Endothelial cell of umbilical vein (primary cell): ENCODE results near the gene KCTD19. TPM values are rescaled to one million over a fixed set of nuclear protein-coding genes. Genes with fewer than 3 reads are reported as not detected.

Source experiments
- BruUV-seq: library from RNA; stranded (reverse); fragments of 400-500 nt; replicated peaks from 2 replicates; lab custom pipeline; 2021; lab: Mats Ljungman, UMichigan
- CTCF ChIA-PET: fragments of 300-600, 350-600 bp; sonication (Branson Sonifier 250); formaldehyde crosslinking; loops from one replicate; lab custom pipeline; 2021; ENCODE audit warnings: antibody characterized with exemption, inconsistent platforms; lab: Charles Lee
- POLR2A ChIA-PET: fragments of 300-600, 350-600 bp; sonication (Branson Sonifier 250); formaldehyde crosslinking; loops from one replicate; lab custom pipeline; 2021; ENCODE audit warnings: antibody characterized with exemption, inconsistent platforms; lab: Charles Lee
- DNase-seq: peaks from one replicate; pipeline ENCODE4 v3.0.0-alpha.2; 2011; ENCODE audit warnings: low read depth, low spot score
- FAIRE-seq: peaks from 2 replicates; lab custom pipeline; 2011; peaks lifted over from hg19 to GRCh38; lab: Jason Lieb, UNC
- H2AFZ ChIP-seq: 2 replicates; pipeline ENCODE4 v1.6.0; 2012; ENCODE audit warnings: low read depth, low read length, control low read depth, inconsistent platforms
- H3K27ac ChIP-seq: 2 replicates; pipeline ENCODE4 v1.5.1; 2011; ENCODE audit warnings: low read depth, mild to moderate bottlenecking, control low read depth, low read length, moderate library complexity; ENCODE audit not compliant: insufficient read depth
- H3K27me3 ChIP-seq, 2 experiments: 2 replicates each; pipeline versions ENCODE4 v1.6.0 to v1.6.1; 2011; ENCODE audit warnings: low read length in 2 of 2, mixed read lengths in 1 of 2; ENCODE audit not compliant: control insufficient read depth in 2 of 2, insufficient read depth in 2 of 2
- H3K36me3 ChIP-seq, 2 experiments: 2 replicates in 1 of 2; 3 replicates in 1 of 2; pipeline ENCODE4 v1.5.1; 2011; ENCODE audit warnings: low read length in 2 of 2, mild to moderate bottlenecking in 1 of 2, moderate library complexity in 1 of 2; ENCODE audit not compliant: control insufficient read depth in 2 of 2, insufficient read depth in 2 of 2; ENCODE audit errors: extremely low read depth in 1 of 2
- H3K4me1 ChIP-seq: 3 replicates; pipeline ENCODE4 v1.5.1; 2011; ENCODE audit warnings: mild to moderate bottlenecking, low read length; ENCODE audit not compliant: control insufficient read depth, insufficient read depth; ENCODE audit errors: extremely low read depth
- H3K4me2 ChIP-seq: 2 replicates; pipeline ENCODE4 v1.6.1; 2011; ENCODE audit warnings: low read length, control low read depth, mixed read lengths; ENCODE audit not compliant: insufficient read depth
- H3K4me3 ChIP-seq, 3 experiments: fragments of 200-600 bp in 1 of 3; sonication (generic), shearing (Covaris generic) in 1 of 3; replicated peaks in 1 of 3; 2 replicates each; pipeline ENCODE4 v1.5.1; 2011 to 2016; ENCODE audit warnings: control low read depth in 3 of 3, low read length in 3 of 3, mild to moderate bottlenecking in 2 of 3, inconsistent platforms in 1 of 3, low read depth in 1 of 3, moderate library complexity in 1 of 3; ENCODE audit not compliant: insufficient read depth in 1 of 3
- H3K79me2 ChIP-seq: 2 replicates; pipeline ENCODE4 v1.6.0; 2012; ENCODE audit warnings: low read length, inconsistent platforms; ENCODE audit not compliant: control insufficient read depth, insufficient read depth
- H3K9ac ChIP-seq: replicated peaks from 2 replicates; pipeline ENCODE3; 2011; ENCODE audit warnings: low read length, control low read depth; ENCODE audit not compliant: insufficient read depth; ENCODE audit errors: extremely low read depth
- H3K9me1 ChIP-seq: replicated peaks from 3 replicates; pipeline ENCODE4 v1.6.0; 2011; ENCODE audit warnings: mild to moderate bottlenecking, low read length; ENCODE audit not compliant: control insufficient read depth, insufficient read depth; ENCODE audit errors: extremely low read depth
- H3K9me3 ChIP-seq: replicated peaks from 2 replicates; pipeline ENCODE4 v1.5.1; 2012; ENCODE audit warnings: low read length, inconsistent platforms; ENCODE audit not compliant: control insufficient read depth, insufficient read depth
- H4K20me1 ChIP-seq: replicated peaks from 2 replicates; pipeline ENCODE3; 2011; ENCODE audit warnings: mild to moderate bottlenecking, low read length; ENCODE audit not compliant: control insufficient read depth, insufficient read depth; ENCODE audit errors: extremely low read depth
- CTCF ChIP-seq, 2 donors: IDR thresholded peaks; 1 replicate in 1 of 2; 2 replicates in 1 of 2; pipeline ENCODE4 v1.5.1; 2011; ENCODE audit warnings: low read length in 2 of 2, mild to moderate bottlenecking in 2 of 2, moderate library complexity in 2 of 2, control low read depth in 1 of 2, inconsistent platforms in 1 of 2, low read depth in 1 of 2; ENCODE audit not compliant: insufficient read depth in 1 of 2; ENCODE audit errors: extremely low read depth in 1 of 2
- JUN ChIP-seq: IDR thresholded peaks from 2 replicates; pipeline ENCODE4 v1.6.1; 2011; ENCODE audit warnings: borderline replicate concordance, low read depth; ENCODE audit not compliant: insufficient read length, insufficient read depth
- MAX ChIP-seq: IDR thresholded peaks from 2 replicates; pipeline ENCODE4 v1.6.1; 2011; ENCODE audit not compliant: insufficient read depth, insufficient read length
- POLR2AphosphoS5 ChIP-seq: IDR thresholded peaks from 2 replicates; pipeline ENCODE4 v1.6.1; 2012; ENCODE audit warnings: low read depth, mild to moderate bottlenecking, control low read depth, low read length, moderate library complexity; ENCODE audit not compliant: insufficient read depth
- dilution Hi-C: fragments of 300-500 bp; cut with MboI; formaldehyde crosslinking; loops from one replicate; pipeline ENCODE4 v1.15.0; 2019; ENCODE audit warnings: low sequenced_read_pairs; ENCODE audit not compliant: extremely low pct_ligation_motif_present
- intact Hi-C: fragments of 100-400 bp; cut with micrococcal nuclease; formaldehyde crosslinking; loops from one replicate; pipeline ENCODE4 v1.10.0; 2022
- polyA plus RNA-seq, 4 experiments: library from polyadenylated mRNA; depleted of rRNA in 3 of 4; stranded (reverse) in 3 of 4; unstranded in 1 of 4; fragments of >200 nt; gene quantifications; 2 replicates each; pipeline versions ENCODE4 v1.2.1 to v1.2.3, GENCODE V29; 2011 to 2012; ENCODE audit warnings: missing spikeins in 1 of 4
- total RNA-seq: library from RNA; stranded (reverse); gene quantifications from 2 replicates; pipeline ENCODE4 v1.2.3, GENCODE V29; 2021

Gene KCTD19
- total and polyA plus RNA-seq, 2 donors (not counting 3 experiments of a cell fraction or from before 2014, with no cell fraction given), result 0.21 to 0.44 TPM

- TF ChIP-seq CTCF (IDR thresholded peaks at IDR 0.05; ENCODE audit: extremely low read depth in 1 of 2, insufficient read depth in 1 of 2, low read depth in 1 of 2, low read length in 2 of 2) (no peak), MAX (no peak), JUN (no peak), POLR2AphosphoS5 (no peak)
- BruUV-seq, result no TSS peak
- peak; percentile 36 for DNase-seq
- intact Hi-C loops, result no loop called here
- no peaks in the 10 kb centered on the region for H3K9me3 ChIP-seq
- ChIA-PET CTCF (interaction anchor here (1.0 to 1.5 kb wide), 4 partner anchors 9 to 158 kb away, joined by 3 to 5 read pairs (median 3); no protein-coding TSS in a partner anchor), POLR2A (no interaction called here)
- no peaks in the 10 kb centered on the region for H3K27me3 ChIP-seq
- H3K4me2 ChIP-seq, result peak overlapping the region; percentile 7
- FAIRE-seq, result peak; percentile 78
- peak overlapping the region; percentile 44 for H3K9ac ChIP-seq
- H3K4me3 ChIP-seq, result no peak overlapping the region
- peaks cover 46% of the 10 kb centered on the region for H3K79me2 ChIP-seq
- no peaks in the 10 kb centered on the region for H3K9me1 ChIP-seq
- H4K20me1 ChIP-seq, result no peaks in the 10 kb centered on the region
- peaks cover 52% of the 10 kb centered on the region for H3K4me1 ChIP-seq
- dilution Hi-C loops, result no loop called here
- H2AFZ ChIP-seq, result no peak overlapping the region
- H3K36me3 ChIP-seq, result peaks cover 5 to 35% of the 10 kb centered on the region in 2 experiments
- H3K27ac ChIP-seq, result peak overlapping the region; percentile 85
These were observed 85.3 kb downstream of the KCTD19 start for GRCh38 chr16:67241008-67241900.
